ENCODE data around the gene BTBD1. TPM values are rescaled to one million over a fixed set of nuclear protein-coding genes. Genes with fewer than 3 reads are reported as not detected.
"Not testable (repeated sequence)": the region's sequence is repeated elsewhere in the genome, so short reads cannot be mapped to it uniquely, and the experiment has no call there.

BTBD1 gene
- polyA plus RNA-seq, 1 of the 3 experiments (the other 2 are of a cell fraction) = 34.4 TPM

GRCh38 chr15:83087576-83087975 lies 20.5 kb upstream of the BTBD1 start:
- Histone ChIP-seq H3K27ac (ENCODE audit: low read depth in 2 of 2, low read length in 1 of 2) (no peak overlapping the region), H4K20me1 (ENCODE audit: insufficient read depth) (no peaks in the 10 kb centered on the region), H3F3A (replicated peaks; ENCODE audit: insufficient read depth) (no peaks in the 10 kb centered on the region), H3K9me3 (no peaks in the 10 kb centered on the region), H3K36me3 (replicated peaks in 1 of 2; ENCODE audit: control insufficient read depth in 1 of 2, insufficient read depth in 2 of 2, low read length in 1 of 2) (no peaks in the 10 kb centered on the region), H3K79me2 (ENCODE audit: insufficient read depth) (no peaks in the 10 kb centered on the region), H3K9ac (no peak overlapping the region), H3K4me1 (ENCODE audit: control insufficient read depth in 1 of 2, insufficient read depth in 2 of 2, low read depth in 1 of 2, low read length in 1 of 2) (no peaks in the 10 kb centered on the region), H3K9me2 (no peaks in the 10 kb centered on the region), H2AFZ (ENCODE audit: low read depth) (no peak overlapping the region), H3K27me3 (ENCODE audit: insufficient read depth) (no peaks in the 10 kb centered on the region; the same call in 1 of the 2 replicates), H3K4me3 (ENCODE audit: low read depth in 2 of 2, low read length in 1 of 2) (no peak overlapping the region), H3K4me2 (no peak overlapping the region)
- DNase-seq = no peak
- ChIA-PET POLR2A (no interaction called here), CTCF (no interaction called here)
- TF ChIP-seq RFX5 (IDR thresholded peaks at IDR 0.05; ENCODE audit: low read length) = no peak
- no peak for TF ChIP-seq JUND (IDR thresholded peaks at IDR 0.05)
- TF ChIP-seq NRF1 (IDR thresholded peaks at IDR 0.05; ENCODE audit: low read depth, low read length) = no peak
- no peak for TF ChIP-seq MEF2A (IDR thresholded peaks at IDR 0.05; ENCODE audit: borderline replicate concordance, low read depth)
- TF ChIP-seq FOXJ3 (CRISPR knock-in tag; IDR thresholded peaks at IDR 0.05) = no peak
- TF ChIP-seq NFIC (IDR thresholded peaks at IDR 0.05; ENCODE audit: borderline replicate concordance) = no peak
- TF ChIP-seq MXI1 (IDR thresholded peaks at IDR 0.05; ENCODE audit: low read depth, low read length) = no peak
- no peak for TF ChIP-seq GATA2 (CRISPR knock-in tag; IDR thresholded peaks at IDR 0.05)
- TF ChIP-seq EP300 (IDR thresholded peaks at IDR 0.05; ENCODE audit: borderline replicate concordance in 1 of 2, low read depth in 1 of 2, low read length in 1 of 2) = no peak
- TF ChIP-seq TEAD4 (IDR thresholded peaks at IDR 0.05; ENCODE audit: borderline replicate concordance, insufficient read depth) = no peak
- TF ChIP-seq YY1 (IDR thresholded peaks at IDR 0.05; ENCODE audit: low read depth) = no peak
- no peak for TF ChIP-seq ELF1 (IDR thresholded peaks at IDR 0.05)
- no peak for TF ChIP-seq RXRA (IDR thresholded peaks at IDR 0.05; ENCODE audit: borderline replicate concordance, low read depth)
- TF ChIP-seq RCOR1 (IDR thresholded peaks at IDR 0.05; ENCODE audit: low read length) = no peak
- no peak for TF ChIP-seq RAD21 (IDR thresholded peaks at IDR 0.05; ENCODE audit: low read length)
- TF ChIP-seq PBX3 (IDR thresholded peaks at IDR 0.05) = no peak
- TF ChIP-seq FOXM1 (IDR thresholded peaks at IDR 0.05; ENCODE audit: low read depth) = no peak
- TF ChIP-seq TCF12 (IDR thresholded peaks at IDR 0.05) = no peak
- 60% methylated on average over 2 of the region's 2 CpGs for WGBS (ENCODE audit: low lambda C conversion rate)

- H3K27ac ChIP-seq (ENCODE audit: low read depth in 2 of 2, low read length in 1 of 2); H3K79me2 ChIP-seq (ENCODE audit: insufficient read depth); H3K27me3 ChIP-seq (ENCODE audit: insufficient read depth); H3K4me2 ChIP-seq; H3F3A ChIP-seq (replicated peaks; ENCODE audit: insufficient read depth); H3K9me3 ChIP-seq; CTCF ChIA-PET; H3K9ac ChIP-seq; H2AFZ ChIP-seq (ENCODE audit: low read depth); DNase-seq; H3K4me1 ChIP-seq (ENCODE audit: control insufficient read depth in 1 of 2, insufficient read depth in 2 of 2, low read depth in 1 of 2, low read length in 1 of 2); H3K9me2 ChIP-seq; POLR2A ChIA-PET; H3K4me3 ChIP-seq (ENCODE audit: low read depth in 2 of 2, low read length in 1 of 2); H3K36me3 ChIP-seq (replicated peaks in 1 of 2; ENCODE audit: control insufficient read depth in 1 of 2, insufficient read depth in 2 of 2, low read length in 1 of 2); H4K20me1 ChIP-seq (ENCODE audit: insufficient read depth): not testable (repeated sequence)
- WGBS (ENCODE audit: low lambda C conversion rate) = 61% methylated on average over 8 of the region's 8 CpGs
Observed at GRCh38 chr15:83085864-83086552, 19.0 kb upstream of the BTBD1 start.

- H3K36me3 ChIP-seq (replicated peaks in 1 of 2; ENCODE audit: control insufficient read depth in 1 of 2, insufficient read depth in 2 of 2, low read length in 1 of 2); H3F3A ChIP-seq (replicated peaks; ENCODE audit: insufficient read depth); H4K20me1 ChIP-seq (ENCODE audit: insufficient read depth); POLR2A ChIA-PET; CTCF ChIA-PET; H3K27ac ChIP-seq (ENCODE audit: low read depth in 2 of 2, low read length in 1 of 2); H3K9ac ChIP-seq; H3K4me2 ChIP-seq; H2AFZ ChIP-seq (ENCODE audit: low read depth); H3K9me3 ChIP-seq; H3K4me1 ChIP-seq (ENCODE audit: control insufficient read depth in 1 of 2, insufficient read depth in 2 of 2, low read depth in 1 of 2, low read length in 1 of 2); H3K9me2 ChIP-seq; DNase-seq; H3K79me2 ChIP-seq (ENCODE audit: insufficient read depth); H3K27me3 ChIP-seq (ENCODE audit: insufficient read depth); H3K4me3 ChIP-seq (ENCODE audit: low read depth in 2 of 2, low read length in 1 of 2): not testable (repeated sequence)
- 48% methylated on average over 3 of the region's 3 CpGs for WGBS (ENCODE audit: low lambda C conversion rate)
Observed at GRCh38 chr15:83085461-83085860, 18.4 kb upstream of the BTBD1 start.
